Fibroblast of peridontal ligament (primary cell): ENCODE data around the gene VWC2.

Source experiments
- DNase-seq: peaks from one replicate; pipeline ENCODE4 v3.0.0-alpha.2; 2010; ENCODE audit errors: extremely low read depth

Gene VWC2

DNA sequence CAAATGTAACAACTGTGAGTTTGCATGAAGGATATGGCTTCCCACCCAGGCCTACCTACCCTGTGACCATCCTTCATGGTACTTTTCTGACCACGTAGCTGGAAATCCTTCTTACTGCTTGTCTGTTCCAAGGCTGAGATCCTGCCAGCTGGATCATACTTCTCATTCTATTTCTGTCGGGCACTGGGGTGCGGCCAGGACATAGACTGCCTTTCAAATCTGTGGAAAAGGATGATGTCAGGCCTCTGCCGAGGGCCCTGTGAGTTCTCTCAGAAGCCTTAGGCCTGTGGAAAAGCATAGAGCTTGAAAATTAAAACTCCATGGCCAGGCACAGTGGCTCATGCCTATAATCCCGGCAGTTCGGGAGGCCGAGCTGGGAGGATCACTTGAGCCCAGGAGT is 10.0 kb downstream of the VWC2 start:
- no peak for DNase-seq

GRCh38 chr7:49787980-49788379 is 14.5 kb downstream of the VWC2 start:
- no peak for DNase-seq

DNA sequence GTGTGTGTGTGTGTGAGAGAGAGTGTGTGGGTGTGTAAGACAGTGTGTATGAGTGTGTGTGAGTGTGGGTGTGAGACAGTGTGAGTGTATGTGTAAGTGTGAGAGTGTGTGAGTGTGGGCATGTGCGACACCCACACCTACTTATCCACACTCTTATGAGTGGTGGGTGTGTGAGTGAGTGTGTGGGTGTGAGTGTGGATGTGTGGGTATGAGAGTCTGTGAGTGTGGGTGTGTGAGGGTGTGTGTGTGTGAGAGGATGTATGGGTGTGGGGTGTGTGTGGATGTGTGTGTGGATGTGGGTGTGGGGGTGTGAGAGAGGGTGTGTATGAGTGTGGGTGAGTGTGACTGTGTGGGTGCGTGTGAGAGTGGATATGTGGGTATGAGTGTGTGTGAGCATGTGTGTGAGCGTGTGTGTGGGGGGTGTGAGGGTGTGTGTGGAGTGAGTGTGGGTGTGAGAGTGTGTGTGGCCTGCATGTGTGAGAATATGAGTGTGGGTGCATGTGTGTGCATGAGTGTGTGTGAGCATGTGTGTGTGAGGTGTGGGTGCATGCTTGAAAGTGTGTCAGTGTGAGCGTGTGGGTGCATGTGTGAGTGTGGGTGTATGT is 15.1 kb downstream of the VWC2 start:
- no peak for DNase-seq

GRCh38 chr7:49789736-49790135 is 16.3 kb downstream of the VWC2 start:
- DNase-seq, result no peak

DNA sequence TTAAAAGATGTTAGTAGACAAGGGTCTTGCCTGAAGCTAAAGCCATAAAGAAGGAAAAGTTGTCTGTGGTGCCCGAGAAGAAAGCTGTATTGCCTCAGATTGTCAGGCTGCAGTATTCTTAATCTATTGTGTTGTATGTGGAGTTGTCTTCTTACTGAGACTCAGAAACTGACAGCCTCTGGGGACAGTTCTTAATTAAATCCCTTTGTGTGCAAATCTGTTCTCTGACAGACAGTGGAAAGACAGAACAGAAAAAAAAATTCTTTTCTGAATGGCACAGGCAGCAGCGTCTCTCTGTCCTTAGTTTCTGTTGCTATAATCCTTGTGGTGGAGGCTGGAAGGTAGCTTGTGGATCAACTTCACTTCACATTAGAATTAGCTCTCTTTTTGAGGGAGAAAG is 16.8 kb downstream of the VWC2 start:
- no peak for DNase-seq

GRCh38 chr7:49791088-49791741 is 17.8 kb downstream of the VWC2 start:
- DNase-seq, result no peak

DNA sequence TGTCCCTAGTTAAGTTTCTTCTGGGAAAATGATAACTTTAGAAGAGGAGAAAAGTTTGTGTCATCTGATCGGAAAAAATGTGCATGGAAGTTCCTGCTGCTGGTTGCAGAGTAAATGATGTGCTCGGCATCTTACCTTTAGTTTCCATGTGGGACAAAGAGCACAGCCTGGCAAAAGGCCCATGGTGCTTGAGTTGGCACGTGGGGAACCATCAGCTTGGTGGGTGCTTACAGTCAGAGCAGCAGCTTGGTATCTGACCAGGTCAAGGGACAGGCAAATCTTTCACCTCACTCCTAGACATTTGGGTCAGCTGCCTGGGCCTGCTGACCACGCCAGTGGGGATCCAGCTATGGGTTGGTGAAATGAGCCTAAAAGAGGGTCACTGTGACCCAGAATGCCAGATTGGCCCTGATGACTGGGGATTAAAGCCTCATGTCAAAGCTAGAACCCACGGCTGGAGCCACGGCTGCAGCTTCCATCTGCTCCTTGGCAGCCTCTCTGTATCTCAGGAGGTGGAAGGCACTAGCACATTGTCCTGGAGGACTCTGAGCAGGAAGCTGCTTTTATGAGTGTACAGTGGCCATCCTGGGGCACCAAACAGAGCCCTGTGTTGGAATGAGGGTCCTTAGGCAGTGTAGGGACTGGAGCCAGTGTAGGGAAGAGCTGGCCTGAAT is 24.7 kb downstream of the VWC2 start:
- DNase-seq, result no peak

DNA sequence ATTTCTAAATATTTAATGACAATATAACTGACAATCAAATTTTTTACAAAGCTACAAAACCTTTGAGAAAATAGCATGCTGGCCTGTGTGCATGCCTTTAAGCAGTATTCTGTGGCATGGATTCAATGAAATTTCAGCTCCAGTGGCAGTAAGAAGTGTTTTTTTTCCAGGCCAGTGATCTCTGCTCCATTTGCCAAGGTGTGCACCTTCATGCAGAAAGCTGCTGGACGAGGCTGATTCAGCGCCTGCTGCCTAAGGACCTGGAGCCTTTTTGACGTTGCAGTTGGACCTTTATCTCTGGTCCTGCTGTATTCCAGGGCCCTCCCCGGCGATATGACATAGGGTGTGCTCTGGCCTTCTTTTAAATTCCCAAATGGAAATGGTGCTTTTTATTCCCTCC is 26.6 kb downstream of the VWC2 start:
- DNase-seq, result no peak

- no peak for DNase-seq
Observed at GRCh38 chr7:49802600-49802999, 29.2 kb downstream of the VWC2 start.

DNA sequence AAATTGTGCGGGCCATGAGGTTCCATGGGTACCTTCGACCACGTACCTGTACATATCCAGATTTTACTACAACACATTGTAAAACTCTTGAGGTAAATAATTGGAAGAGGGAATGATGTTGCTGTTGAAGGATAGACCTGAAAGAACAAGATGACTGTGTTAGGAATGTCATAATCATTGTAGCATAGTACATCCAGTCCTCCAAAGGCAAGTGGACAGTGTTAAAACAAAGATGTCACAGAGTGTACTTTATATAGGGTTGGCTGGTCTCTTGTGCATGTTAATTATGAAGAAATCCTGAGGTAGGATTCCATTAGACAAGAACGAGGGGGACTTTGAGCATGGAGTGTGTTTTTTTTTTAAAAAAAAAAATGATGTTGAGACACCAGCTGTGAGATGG is 30.4 kb downstream of the VWC2 start:
- no peak for DNase-seq

DNA sequence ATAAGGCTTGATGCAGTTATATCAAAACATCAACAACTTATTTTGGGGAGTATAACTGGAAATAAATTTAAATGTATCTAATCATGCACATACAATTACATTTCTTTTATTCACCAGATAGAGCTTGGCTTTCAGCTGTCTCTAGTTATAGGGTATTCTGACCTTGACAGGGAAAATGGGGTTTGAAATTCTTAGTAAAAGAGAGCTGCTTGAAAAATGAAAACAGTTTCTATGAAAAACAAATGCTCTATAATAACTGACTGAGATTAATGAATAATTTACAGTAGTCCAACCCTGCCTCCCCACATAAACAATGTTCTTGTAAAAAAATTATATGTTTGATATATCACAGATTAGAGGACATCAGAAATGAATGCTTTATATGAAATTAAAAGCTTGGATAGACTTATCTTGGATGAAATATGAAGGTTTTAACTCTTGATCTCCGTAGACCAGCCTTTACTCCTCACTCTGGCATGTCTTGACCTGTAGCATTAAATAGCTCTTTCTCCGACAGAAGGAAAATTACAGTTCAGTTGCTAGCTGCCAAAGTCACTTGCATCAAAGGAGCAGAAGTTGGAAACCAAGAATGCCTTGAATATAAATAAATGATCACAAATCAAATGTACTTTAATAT is 32.1 kb downstream of the VWC2 start:
- no peak for DNase-seq

- no peak for DNase-seq
Observed at GRCh38 chr7:49812534-49812933, 39.1 kb downstream of the VWC2 start.

DNA sequence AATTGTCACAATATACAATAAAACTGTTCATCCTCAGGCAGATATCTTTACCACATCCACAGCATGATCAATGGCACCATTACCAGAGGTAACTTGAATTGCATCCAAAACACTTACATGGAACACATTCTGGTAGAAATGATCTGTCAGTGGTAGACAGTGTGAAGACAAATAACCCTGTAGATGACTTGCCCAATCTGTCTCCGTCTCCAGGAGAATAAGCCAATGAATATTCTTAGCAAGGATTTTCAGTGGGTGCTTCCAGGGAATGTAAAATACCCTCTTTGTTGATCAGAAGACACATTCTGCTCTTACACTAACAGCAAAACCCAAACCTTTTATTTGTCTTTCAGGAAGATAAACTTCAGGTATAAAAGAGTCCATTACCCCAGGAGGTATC is 43.8 kb downstream of the VWC2 start:
- no peak for DNase-seq

DNA sequence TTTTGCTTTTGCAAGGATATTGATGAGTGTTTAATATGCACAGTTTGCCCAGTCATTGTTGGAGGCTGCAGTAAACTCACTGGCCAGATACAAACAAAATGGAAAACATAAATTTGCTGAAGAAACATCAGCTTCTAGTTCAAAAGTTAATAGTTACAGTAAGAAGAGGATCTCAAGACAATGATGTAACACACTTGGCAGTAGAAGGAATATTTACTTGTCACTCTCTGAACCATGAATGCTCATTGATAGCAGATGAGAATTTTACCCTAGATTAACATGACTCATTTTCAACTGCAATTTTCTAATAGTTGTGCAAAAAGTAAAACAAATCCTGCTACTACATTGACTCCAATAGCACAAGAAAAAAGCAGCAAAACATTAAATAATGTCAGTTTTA is 47.7 kb downstream of the VWC2 start:
- DNase-seq, result no peak

DNA sequence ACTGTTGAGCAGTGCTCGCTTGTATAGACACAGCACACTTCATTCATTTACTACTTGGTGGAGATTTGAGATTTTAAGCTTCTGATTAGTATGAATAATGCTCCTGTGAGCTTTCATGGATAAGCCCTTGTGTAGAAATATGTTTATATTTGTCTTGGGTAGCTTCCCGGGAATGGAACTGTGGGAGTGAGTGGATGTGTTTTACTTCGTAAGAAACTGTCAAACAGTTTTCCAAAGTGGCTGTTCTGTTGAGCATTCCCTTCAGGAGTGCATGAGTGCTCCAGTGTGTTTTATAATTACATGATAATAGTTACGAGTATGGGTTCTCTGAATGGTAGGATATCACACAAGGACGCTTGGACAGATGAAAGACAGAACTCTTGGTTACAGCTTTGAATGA is 49.4 kb downstream of the VWC2 start:
- no peak for DNase-seq

DNA sequence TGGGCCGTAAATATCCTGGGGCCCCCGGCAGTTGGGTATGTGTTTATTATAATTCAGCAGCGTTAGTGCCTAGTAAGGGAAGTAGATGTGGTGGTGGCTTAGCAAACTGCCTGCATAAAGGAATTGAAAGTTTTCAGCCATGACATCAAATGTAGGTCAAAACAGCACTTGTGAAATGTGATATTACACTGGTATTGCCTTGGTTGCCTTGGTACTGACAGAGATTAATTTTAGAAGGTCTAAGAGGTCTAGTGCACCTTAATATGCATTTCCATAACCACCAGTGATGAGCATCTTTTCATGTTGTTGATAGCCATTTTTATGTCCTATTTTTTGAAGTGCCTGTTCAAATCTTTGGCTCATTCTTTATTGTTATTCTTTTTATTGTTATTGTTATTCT is 50.1 kb downstream of the VWC2 start:
- DNase-seq, result no peak

DNA sequence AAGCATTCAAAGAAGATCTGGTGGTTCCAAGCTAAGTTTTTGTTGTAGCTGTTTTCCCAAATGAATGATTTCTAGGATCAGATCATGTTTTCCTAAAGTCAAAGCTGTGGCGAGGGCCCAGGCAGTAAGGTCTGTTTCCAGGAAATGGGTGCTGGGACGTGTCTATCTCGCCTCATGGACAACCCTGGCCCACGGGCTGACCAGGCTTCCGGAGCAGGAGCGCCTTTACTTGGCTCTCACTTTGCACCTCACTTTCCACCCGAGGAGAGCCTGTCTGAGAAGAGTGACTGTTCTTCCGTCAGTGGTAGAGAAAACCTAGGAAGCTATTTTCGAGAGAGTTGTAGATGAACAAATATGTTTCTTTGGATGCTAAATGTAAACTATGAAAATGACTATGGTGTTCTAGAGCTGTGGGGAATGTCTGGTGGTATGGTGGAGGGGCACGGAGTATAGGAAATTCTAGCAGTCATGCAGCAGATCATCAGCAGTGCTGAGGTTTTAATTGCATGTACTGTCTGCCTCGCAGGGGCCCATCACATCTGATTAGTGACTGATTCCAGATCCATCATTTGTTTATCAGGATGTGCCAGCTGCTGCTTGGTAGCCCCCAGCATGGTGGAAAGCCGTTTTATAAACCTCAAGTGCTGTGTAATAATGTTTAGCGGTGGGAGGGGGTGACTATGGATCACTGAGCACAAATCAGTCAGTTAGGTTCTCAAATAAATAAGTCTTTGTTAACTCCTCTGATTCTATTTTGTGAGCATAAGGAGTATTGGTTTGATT is 66.6 kb downstream of the VWC2 start:
- DNase-seq, result no peak

GRCh38 chr7:49840751-49841405 is 67.4 kb downstream of the VWC2 start:
- no peak for DNase-seq

DNA sequence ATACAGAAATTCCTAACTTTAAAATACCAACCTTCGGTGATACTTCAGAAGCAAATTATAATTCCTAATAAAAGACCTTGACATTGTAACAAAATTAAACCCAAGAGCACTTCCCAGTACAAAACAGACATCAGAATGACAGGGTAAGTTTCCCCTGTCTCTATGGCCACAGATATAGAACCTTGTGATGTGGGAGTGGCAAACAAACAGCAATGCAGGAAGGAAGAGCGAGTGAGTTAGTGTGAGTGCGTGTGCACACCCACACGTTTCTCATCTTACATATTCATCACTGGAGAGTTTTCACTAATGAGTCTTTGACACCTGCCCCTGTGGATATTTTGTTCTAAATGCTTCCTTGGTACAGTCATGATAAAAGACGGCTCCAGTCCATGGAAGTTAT is 72.2 kb downstream of the VWC2 start:
- DNase-seq, result no peak

- DNase-seq, result no peak
Observed at GRCh38 chr7:49848211-49848841, 74.9 kb downstream of the VWC2 start.

- DNase-seq, result no peak
Observed at GRCh38 chr7:49850921-49851613, 77.6 kb downstream of the VWC2 start.
